ENCODE results near the gene FAM117B. TPM values are rescaled to one million over a fixed set of nuclear protein-coding genes. Genes with fewer than 3 reads are reported as not detected.

FAM117B gene
- total RNA-seq, 1 experiment from 2014 or later, result 9.1 TPM

DNA sequence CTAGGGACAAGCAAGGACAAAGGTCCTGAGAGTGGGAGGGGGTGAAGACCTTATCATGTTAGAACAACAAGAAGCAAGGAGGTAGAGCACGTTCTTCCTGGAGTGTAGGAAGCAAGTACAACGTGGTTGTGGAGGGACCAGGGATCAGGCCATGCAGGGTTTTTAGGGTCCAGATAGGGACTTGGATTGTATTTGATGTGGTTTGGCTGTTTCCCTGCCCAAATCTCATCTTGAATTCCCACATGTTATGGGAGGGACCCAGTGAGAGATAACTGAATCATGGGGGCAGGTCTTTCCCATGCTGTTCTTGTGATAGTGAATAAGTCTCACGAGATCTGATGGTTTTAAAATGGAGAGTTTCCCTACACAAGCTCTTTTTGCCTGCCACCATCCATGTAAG, 183.6 kb downstream of the FAM117B start:
- Histone ChIP-seq H3K4me1 (ENCODE audit: control insufficient read depth in 1 of 2, insufficient read depth in 2 of 2, low read length in 2 of 2) (no peaks in the 10 kb centered on the region), H3K9me2 (ENCODE audit: insufficient read depth) (no peaks in the 10 kb centered on the region), H3K9me3 (ENCODE audit: control insufficient read depth in 1 of 2, insufficient read depth in 1 of 2, low read depth in 1 of 2, low read length in 2 of 2) (no peaks in the 10 kb centered on the region), H3K9ac (ENCODE audit: low read length) (no peak overlapping the region), H4K20me1 (ENCODE audit: insufficient read depth) (no peaks in the 10 kb centered on the region), H2AFZ (ENCODE audit: low read depth, low read length, poor library complexity, severe bottlenecking) (no peak overlapping the region), H3K27ac (ENCODE audit: low read depth, low read length) (no peak overlapping the region), H3K4me2 (ENCODE audit: low read length) (no peak overlapping the region), H3K27me3 (ENCODE audit: insufficient read depth, low read length) (no peaks in the 10 kb centered on the region), H3K36me3 (ENCODE audit: control insufficient read depth in 1 of 2, insufficient read depth in 2 of 2, low read length in 2 of 2) (no peaks in the 10 kb centered on the region), H3K4me3 (replicated peaks in 1 of 2; ENCODE audit: low read depth in 1 of 2, low read length in 2 of 2) (no peak overlapping the region), H3K79me2 (ENCODE audit: insufficient read depth, low read length) (no peaks in the 10 kb centered on the region)
- ATAC-seq (no peak), DNase-seq (ENCODE audit: low read depth, low spot score) (no peak)
- BruUV-seq (replicated peaks), result no TSS peak
- CTCF ChIA-PET, result no interaction called here
- POLR2A ChIA-PET, result no interaction called here
- intact Hi-C loops (cut with micrococcal nuclease), result no loop called here
- no peak for TF ChIP-seq EZH2phosphoT487 (IDR thresholded peaks at IDR 0.05; ENCODE audit: borderline replicate concordance)
- TF ChIP-seq SRF (IDR thresholded peaks at IDR 0.05; ENCODE audit: low read depth), result no peak
- no peak for TF ChIP-seq POLR2A (IDR thresholded peaks at IDR 0.05; ENCODE audit: borderline replicate concordance, extremely low read depth, insufficient read depth, insufficient read length)
- no peak for TF ChIP-seq EGR1 (IDR thresholded peaks at IDR 0.05; ENCODE audit: low read depth)
- no peak for TF ChIP-seq YY1 (IDR thresholded peaks at IDR 0.05; ENCODE audit: extremely low read depth, insufficient replicate concordance, low read depth, low read length)
- no peak for TF ChIP-seq EZH2 (IDR thresholded peaks at IDR 0.05)
- no peak for TF ChIP-seq CEBPB (IDR thresholded peaks at IDR 0.05; ENCODE audit: low read depth)
- no peak for TF ChIP-seq ZFX (IDR thresholded peaks at IDR 0.05)
- TF ChIP-seq SP1 (IDR thresholded peaks at IDR 0.05; ENCODE audit: low read depth), result no peak
- TF ChIP-seq, protein P1, sequence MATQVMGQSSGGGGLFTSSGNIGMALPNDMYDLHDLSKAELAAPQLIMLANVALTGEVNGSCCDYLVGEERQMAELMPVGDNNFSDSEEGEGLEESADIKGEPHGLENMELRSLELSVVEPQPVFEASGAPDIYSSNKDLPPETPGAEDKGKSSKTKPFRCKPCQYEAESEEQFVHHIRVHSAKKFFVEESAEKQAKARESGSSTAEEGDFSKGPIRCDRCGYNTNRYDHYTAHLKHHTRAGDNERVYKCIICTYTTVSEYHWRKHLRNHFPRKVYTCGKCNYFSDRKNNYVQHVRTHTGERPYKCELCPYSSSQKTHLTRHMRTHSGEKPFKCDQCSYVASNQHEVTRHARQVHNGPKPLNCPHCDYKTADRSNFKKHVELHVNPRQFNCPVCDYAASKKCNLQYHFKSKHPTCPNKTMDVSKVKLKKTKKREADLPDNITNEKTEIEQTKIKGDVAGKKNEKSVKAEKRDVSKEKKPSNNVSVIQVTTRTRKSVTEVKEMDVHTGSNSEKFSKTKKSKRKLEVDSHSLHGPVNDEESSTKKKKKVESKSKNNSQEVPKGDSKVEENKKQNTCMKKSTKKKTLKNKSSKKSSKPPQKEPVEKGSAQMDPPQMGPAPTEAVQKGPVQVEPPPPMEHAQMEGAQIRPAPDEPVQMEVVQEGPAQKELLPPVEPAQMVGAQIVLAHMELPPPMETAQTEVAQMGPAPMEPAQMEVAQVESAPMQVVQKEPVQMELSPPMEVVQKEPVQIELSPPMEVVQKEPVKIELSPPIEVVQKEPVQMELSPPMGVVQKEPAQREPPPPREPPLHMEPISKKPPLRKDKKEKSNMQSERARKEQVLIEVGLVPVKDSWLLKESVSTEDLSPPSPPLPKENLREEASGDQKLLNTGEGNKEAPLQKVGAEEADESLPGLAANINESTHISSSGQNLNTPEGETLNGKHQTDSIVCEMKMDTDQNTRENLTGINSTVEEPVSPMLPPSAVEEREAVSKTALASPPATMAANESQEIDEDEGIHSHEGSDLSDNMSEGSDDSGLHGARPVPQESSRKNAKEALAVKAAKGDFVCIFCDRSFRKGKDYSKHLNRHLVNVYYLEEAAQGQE (IDR thresholded peaks at IDR 0.05; ENCODE audit: low read depth), result no peak
- TF ChIP-seq, protein P2, sequence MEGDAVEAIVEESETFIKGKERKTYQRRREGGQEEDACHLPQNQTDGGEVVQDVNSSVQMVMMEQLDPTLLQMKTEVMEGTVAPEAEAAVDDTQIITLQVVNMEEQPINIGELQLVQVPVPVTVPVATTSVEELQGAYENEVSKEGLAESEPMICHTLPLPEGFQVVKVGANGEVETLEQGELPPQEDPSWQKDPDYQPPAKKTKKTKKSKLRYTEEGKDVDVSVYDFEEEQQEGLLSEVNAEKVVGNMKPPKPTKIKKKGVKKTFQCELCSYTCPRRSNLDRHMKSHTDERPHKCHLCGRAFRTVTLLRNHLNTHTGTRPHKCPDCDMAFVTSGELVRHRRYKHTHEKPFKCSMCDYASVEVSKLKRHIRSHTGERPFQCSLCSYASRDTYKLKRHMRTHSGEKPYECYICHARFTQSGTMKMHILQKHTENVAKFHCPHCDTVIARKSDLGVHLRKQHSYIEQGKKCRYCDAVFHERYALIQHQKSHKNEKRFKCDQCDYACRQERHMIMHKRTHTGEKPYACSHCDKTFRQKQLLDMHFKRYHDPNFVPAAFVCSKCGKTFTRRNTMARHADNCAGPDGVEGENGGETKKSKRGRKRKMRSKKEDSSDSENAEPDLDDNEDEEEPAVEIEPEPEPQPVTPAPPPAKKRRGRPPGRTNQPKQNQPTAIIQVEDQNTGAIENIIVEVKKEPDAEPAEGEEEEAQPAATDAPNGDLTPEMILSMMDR (IDR thresholded peaks at IDR 0.05 in 2 of 3, conservative IDR thresholded peaks at IDR 0.05 in 1 of 3; ENCODE audit: borderline replicate concordance in 1 of 3, insufficient read depth in 1 of 3, low read depth in 2 of 3, low read length in 2 of 3), result no peak
- TF ChIP-seq POLR2AphosphoS5 (IDR thresholded peaks at IDR 0.05; ENCODE audit: low read depth, low read length), result no peak
- TF ChIP-seq JUND (IDR thresholded peaks at IDR 0.05), result no peak
- TF ChIP-seq CBX3 (IDR thresholded peaks at IDR 0.05; ENCODE audit: low read depth), result no peak
- TF ChIP-seq, protein P3, sequence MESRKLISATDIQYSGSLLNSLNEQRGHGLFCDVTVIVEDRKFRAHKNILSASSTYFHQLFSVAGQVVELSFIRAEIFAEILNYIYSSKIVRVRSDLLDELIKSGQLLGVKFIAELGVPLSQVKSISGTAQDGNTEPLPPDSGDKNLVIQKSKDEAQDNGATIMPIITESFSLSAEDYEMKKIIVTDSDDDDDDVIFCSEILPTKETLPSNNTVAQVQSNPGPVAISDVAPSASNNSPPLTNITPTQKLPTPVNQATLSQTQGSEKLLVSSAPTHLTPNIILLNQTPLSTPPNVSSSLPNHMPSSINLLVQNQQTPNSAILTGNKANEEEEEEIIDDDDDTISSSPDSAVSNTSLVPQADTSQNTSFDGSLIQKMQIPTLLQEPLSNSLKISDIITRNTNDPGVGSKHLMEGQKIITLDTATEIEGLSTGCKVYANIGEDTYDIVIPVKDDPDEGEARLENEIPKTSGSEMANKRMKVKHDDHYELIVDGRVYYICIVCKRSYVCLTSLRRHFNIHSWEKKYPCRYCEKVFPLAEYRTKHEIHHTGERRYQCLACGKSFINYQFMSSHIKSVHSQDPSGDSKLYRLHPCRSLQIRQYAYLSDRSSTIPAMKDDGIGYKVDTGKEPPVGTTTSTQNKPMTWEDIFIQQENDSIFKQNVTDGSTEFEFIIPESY (IDR thresholded peaks at IDR 0.05; ENCODE audit: extremely low read depth, insufficient replicate concordance, low read length), result no peak
- RAD21 ChIA-PET (ENCODE audit: low non-redundant PET in 1 of 2, low total read pairs in 2 of 2, uncharacterized antibody in 2 of 2, unreplicated experiment in 2 of 2), result no interaction called here
